SU-DHL-6 (cell line): ENCODE measurements around the gene ZBTB44.

Experiments
- EZH2phosphoT487 ChIP-seq: fragments of 200-600 bp; sonication (generic), shearing (Covaris generic); conservative IDR thresholded peaks from 2 replicates; pipeline ENCODE4 v1.6.1; 2018; ENCODE audit warnings: mild to moderate bottlenecking, antibody characterized with exemption, low read length, moderate library complexity, mixed read lengths
- TF ChIP-seq, protein P1 (sequence below): fragments of 200-600 bp; sonication (generic); IDR thresholded peaks from one replicate; pipeline ENCODE4 v1.5.1; 2017; ENCODE audit warnings: antibody characterized with exemption, mild to moderate bottlenecking, low read length, moderate library complexity; ENCODE audit not compliant: insufficient read depth, poor library complexity, severe bottlenecking

DNA sequence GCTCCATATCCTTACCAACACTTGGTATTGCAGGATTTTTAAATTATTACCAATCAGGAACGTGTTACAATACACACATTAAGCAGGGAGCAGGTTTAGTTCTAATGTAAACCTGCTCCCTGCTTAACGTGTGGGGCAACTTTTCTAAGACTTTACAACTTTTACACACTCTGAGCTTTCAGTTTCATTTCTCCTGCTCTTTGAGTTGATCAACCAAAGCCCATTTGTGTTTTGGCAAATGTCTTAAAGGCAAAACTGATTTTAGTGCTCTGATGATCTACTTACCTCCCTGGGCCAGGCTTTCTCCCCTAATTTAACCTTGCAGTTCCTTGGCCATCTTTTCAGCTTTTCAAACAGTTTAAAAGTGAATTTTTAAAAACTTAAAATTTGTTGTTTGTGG, 70.9 kb downstream of the ZBTB44 start:
- TF ChIP-seq, protein P1, sequence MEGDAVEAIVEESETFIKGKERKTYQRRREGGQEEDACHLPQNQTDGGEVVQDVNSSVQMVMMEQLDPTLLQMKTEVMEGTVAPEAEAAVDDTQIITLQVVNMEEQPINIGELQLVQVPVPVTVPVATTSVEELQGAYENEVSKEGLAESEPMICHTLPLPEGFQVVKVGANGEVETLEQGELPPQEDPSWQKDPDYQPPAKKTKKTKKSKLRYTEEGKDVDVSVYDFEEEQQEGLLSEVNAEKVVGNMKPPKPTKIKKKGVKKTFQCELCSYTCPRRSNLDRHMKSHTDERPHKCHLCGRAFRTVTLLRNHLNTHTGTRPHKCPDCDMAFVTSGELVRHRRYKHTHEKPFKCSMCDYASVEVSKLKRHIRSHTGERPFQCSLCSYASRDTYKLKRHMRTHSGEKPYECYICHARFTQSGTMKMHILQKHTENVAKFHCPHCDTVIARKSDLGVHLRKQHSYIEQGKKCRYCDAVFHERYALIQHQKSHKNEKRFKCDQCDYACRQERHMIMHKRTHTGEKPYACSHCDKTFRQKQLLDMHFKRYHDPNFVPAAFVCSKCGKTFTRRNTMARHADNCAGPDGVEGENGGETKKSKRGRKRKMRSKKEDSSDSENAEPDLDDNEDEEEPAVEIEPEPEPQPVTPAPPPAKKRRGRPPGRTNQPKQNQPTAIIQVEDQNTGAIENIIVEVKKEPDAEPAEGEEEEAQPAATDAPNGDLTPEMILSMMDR: no peak
- TF ChIP-seq EZH2phosphoT487: no peak
